ENCODE measurements around the gene ABCB6. TPM values are rescaled to one million over a fixed set of nuclear protein-coding genes. Genes with fewer than 3 reads are reported as not detected.

Gene ABCB6
- total and polyA plus RNA-seq, 5 experiments from 2014 or later, result 1.6 to 12.9 (median 4.9) TPM

Other genes with a start within 250 kb of the ABCB6 start
- not detected for gene FEV, start 233.8 kb downstream of the ABCB6 start, total RNA-seq
- not detected for gene FEV, start 233.8 kb downstream of the ABCB6 start, polyA plus RNA-seq
- gene CRYBA2, start 225.5 kb downstream of the ABCB6 start, total RNA-seq, result not detected
- gene CRYBA2, start 225.5 kb downstream of the ABCB6 start, polyA plus RNA-seq, result not detected
- not detected for gene CFAP65, start 177.4 kb downstream of the ABCB6 start, total RNA-seq
- under 1 TPM in 1 of 3 donors, not detected in 2; 0.23 TPM for gene CFAP65, start 177.4 kb downstream of the ABCB6 start, polyA plus RNA-seq
- gene IHH, start 158.0 kb downstream of the ABCB6 start, total RNA-seq, result not detected
- gene IHH, start 158.0 kb downstream of the ABCB6 start, polyA plus RNA-seq, result not detected
- 10 to 100 TPM; 17.0 to 20.1 TPM for gene NHEJ1, start 58.1 kb downstream of the ABCB6 start, total RNA-seq
- 10 to 100 TPM; 16.6 to 29.1 (median 23.0) TPM for gene NHEJ1, start 58.1 kb downstream of the ABCB6 start, polyA plus RNA-seq
- 1 to 10 TPM; 2.7 to 3.3 TPM for gene SLC23A3, start 48.9 kb downstream of the ABCB6 start, total RNA-seq
- gene SLC23A3, start 48.9 kb downstream of the ABCB6 start, polyA plus RNA-seq, result not detected
- 10 to 100 TPM; 59.1 to 64.1 TPM for gene CNPPD1, start 42.0 kb downstream of the ABCB6 start, total RNA-seq
- gene CNPPD1, start 42.0 kb downstream of the ABCB6 start, polyA plus RNA-seq, result 10 to 100 TPM; 45.8 to 59.8 (median 50.4) TPM
- gene RETREG2, start 40.7 kb downstream of the ABCB6 start, total RNA-seq, result 100 to 1,000 TPM; 110 to 113 TPM
- gene RETREG2, start 40.7 kb downstream of the ABCB6 start, polyA plus RNA-seq, result 10 to 100 TPM; 52.0 to 64.3 (median 57.6) TPM
- 10 to 100 TPM; 69.6 to 81.9 TPM for gene ZFAND2B, start 12.2 kb downstream of the ABCB6 start, total RNA-seq
- 10 to 100 TPM; 78.1 to 85.1 (median 78.1) TPM for gene ZFAND2B, start 12.2 kb downstream of the ABCB6 start, polyA plus RNA-seq
- gene ATG9A, start 10.7 kb upstream of the ABCB6 start, total RNA-seq, result 10 to 100 TPM; 52.6 to 53.5 TPM
- 10 to 100 TPM; 17.7 to 27.9 (median 20.5) TPM for gene ATG9A, start 10.7 kb upstream of the ABCB6 start, polyA plus RNA-seq
- 100 to 1,000 TPM; 263 to 278 TPM for gene ANKZF1, start 10.8 kb upstream of the ABCB6 start, total RNA-seq
- 10 to 100 TPM; 23.8 to 46.2 (median 25.9) TPM for gene ANKZF1, start 10.8 kb upstream of the ABCB6 start, polyA plus RNA-seq
- gene GLB1L, start 26.5 kb upstream of the ABCB6 start, total RNA-seq, result 1 to 10 TPM; 1.8 to 2.7 TPM
- gene GLB1L, start 26.5 kb upstream of the ABCB6 start, polyA plus RNA-seq, result 1 to 10 TPM in 2 of 3 donors, under 1 TPM in 1; 0.62 to 1.8 (median 1.7) TPM
- gene STK16, start 26.5 kb upstream of the ABCB6 start, total RNA-seq, result 10 to 100 TPM; 22.4 to 22.6 TPM
- gene STK16, start 26.5 kb upstream of the ABCB6 start, polyA plus RNA-seq, result 10 to 100 TPM; 21.6 to 25.8 (median 23.7) TPM
- gene TUBA4B, start 34.3 kb upstream of the ABCB6 start, total RNA-seq, result not detected
- not detected for gene TUBA4B, start 34.3 kb upstream of the ABCB6 start, polyA plus RNA-seq
- gene TUBA4A, start 35.0 kb upstream of the ABCB6 start, total RNA-seq, result 100 to 1,000 TPM; 143 to 144 TPM
- 100 to 1,000 TPM; 107 to 275 (median 122) TPM for gene TUBA4A, start 35.0 kb upstream of the ABCB6 start, polyA plus RNA-seq
- 100 to 1,000 TPM; 102 to 105 TPM for gene DNAJB2, start 60.4 kb upstream of the ABCB6 start, total RNA-seq
- 1 to 10 TPM; 5.0 to 6.6 (median 5.9) TPM for gene DNAJB2, start 60.4 kb upstream of the ABCB6 start, polyA plus RNA-seq
- not detected for gene PTPRN, start 90.4 kb upstream of the ABCB6 start, total RNA-seq
- gene PTPRN, start 90.4 kb upstream of the ABCB6 start, polyA plus RNA-seq, result under 1 TPM in 2 of 3 donors, not detected in 1; 0.27 to 0.31 TPM
- gene RESP18, start 113.8 kb upstream of the ABCB6 start, total RNA-seq, result not detected
- not detected for gene RESP18, start 113.8 kb upstream of the ABCB6 start, polyA plus RNA-seq
- gene DNPEP, start 169.0 kb upstream of the ABCB6 start, total RNA-seq, result 10 to 100 TPM; 81.9 to 89.1 TPM
- gene DNPEP, start 169.0 kb upstream of the ABCB6 start, polyA plus RNA-seq, result 10 to 100 TPM; 51.2 to 62.6 (median 53.1) TPM
- gene DES, start 199.4 kb upstream of the ABCB6 start, total RNA-seq, result not detected
- gene DES, start 199.4 kb upstream of the ABCB6 start, polyA plus RNA-seq, result not detected
- gene SPEG, start 215.9 kb upstream of the ABCB6 start, total RNA-seq, result 10 to 100 TPM; 20.3 to 22.5 TPM
- gene SPEG, start 215.9 kb upstream of the ABCB6 start, polyA plus RNA-seq, result 1 to 10 TPM; 1.6 to 3.0 (median 2.7) TPM